Nephron progenitor cell (in vitro differentiated cells): ENCODE results near the gene EPS8.

Experiments used
- DNase-seq: peaks from one replicate; pipeline ENCODE4 v3.0.0; 2021
- H3K27ac Mint-ChIP-seq: 2 replicates; pipeline ENCODE4 v1.8.0; 2021; ENCODE audit warnings: mild to moderate bottlenecking, moderate library complexity, mixed read lengths
- H3K27me3 Mint-ChIP-seq: 2 replicates; pipeline ENCODE4 v1.8.0; 2021; ENCODE audit warnings: mild to moderate bottlenecking, low read depth, mixed read lengths; ENCODE audit not compliant: poor library complexity
- H3K36me3 Mint-ChIP-seq: 2 replicates; pipeline ENCODE4 v1.8.0; 2021; ENCODE audit warnings: low read depth, mixed read lengths
- H3K4me1 Mint-ChIP-seq: 2 replicates; pipeline ENCODE4 v1.8.0; 2021; ENCODE audit warnings: mixed read lengths
- H3K4me3 Mint-ChIP-seq: 2 replicates; pipeline ENCODE4 v1.8.0; 2021; ENCODE audit warnings: mild to moderate bottlenecking, moderate library complexity, mixed read lengths
- H3K9me3 Mint-ChIP-seq: 2 replicates; pipeline ENCODE4 v1.8.0; 2021; ENCODE audit warnings: mild to moderate bottlenecking, moderate library complexity, mixed read lengths
- TF ChIP-seq, protein P1 (sequence below): fragments of 200-600 bp; sonication (generic); IDR thresholded peaks from 2 replicates; pipeline ENCODE4 v1.5.0; 2021; ENCODE audit warnings: antibody characterized with exemption

EPS8 gene

DNA sequence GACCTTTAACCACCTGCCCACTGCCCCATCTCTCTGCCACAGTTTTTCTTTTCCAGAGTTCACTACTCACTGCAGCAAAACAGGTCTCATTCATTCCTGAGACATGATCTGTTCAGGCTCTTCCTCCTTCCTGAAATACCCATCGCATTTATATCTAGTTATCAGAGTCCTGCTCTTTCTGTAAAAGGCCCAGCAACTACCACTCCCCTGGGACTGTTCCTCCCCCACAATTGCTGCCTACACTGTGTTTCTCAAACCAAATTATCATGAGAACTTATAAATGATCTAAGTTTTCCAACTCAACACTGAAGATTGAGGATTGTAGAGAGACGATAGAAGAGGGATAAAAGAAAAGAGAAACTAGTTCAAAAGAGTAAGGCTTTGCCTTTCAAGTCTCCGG lies 40.8 kb upstream of the EPS8 start:
- H3K36me3 Mint-ChIP-seq, result no peaks in the 10 kb centered on the region
- H3K4me3 Mint-ChIP-seq, result no peak overlapping the region
- no peak for DNase-seq
- no peaks in the 10 kb centered on the region for H3K4me1 Mint-ChIP-seq
- H3K27me3 Mint-ChIP-seq, result no peaks in the 10 kb centered on the region
- H3K9me3 Mint-ChIP-seq, result no peaks in the 10 kb centered on the region
- TF ChIP-seq, protein P1, sequence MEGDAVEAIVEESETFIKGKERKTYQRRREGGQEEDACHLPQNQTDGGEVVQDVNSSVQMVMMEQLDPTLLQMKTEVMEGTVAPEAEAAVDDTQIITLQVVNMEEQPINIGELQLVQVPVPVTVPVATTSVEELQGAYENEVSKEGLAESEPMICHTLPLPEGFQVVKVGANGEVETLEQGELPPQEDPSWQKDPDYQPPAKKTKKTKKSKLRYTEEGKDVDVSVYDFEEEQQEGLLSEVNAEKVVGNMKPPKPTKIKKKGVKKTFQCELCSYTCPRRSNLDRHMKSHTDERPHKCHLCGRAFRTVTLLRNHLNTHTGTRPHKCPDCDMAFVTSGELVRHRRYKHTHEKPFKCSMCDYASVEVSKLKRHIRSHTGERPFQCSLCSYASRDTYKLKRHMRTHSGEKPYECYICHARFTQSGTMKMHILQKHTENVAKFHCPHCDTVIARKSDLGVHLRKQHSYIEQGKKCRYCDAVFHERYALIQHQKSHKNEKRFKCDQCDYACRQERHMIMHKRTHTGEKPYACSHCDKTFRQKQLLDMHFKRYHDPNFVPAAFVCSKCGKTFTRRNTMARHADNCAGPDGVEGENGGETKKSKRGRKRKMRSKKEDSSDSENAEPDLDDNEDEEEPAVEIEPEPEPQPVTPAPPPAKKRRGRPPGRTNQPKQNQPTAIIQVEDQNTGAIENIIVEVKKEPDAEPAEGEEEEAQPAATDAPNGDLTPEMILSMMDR, result no peak
- H3K27ac Mint-ChIP-seq, result no peak overlapping the region

DNA sequence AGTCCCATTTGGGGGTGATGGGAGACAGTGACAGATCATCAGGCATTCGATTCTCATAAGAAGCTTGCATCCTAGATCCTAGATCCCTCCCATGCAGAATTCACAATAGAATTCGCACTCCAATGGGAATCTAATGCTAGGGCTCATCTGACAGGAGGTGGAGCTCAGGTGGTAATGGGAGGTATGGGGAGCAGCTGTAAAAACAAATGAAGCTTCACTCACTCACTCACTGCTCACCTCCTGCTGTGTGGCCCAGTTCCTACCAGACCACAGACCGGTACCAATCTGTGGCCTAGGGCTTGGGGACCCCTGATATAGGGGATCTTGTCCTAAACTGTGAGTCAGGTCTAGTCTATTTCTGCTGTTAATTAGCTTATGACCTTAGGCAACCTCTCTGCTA lies 40.1 kb upstream of the EPS8 start:
- no peak for DNase-seq
- H3K27me3 Mint-ChIP-seq, result no peaks in the 10 kb centered on the region
- H3K4me3 Mint-ChIP-seq, result no peak overlapping the region
- TF ChIP-seq, protein P1, result no peak
- no peaks in the 10 kb centered on the region for H3K9me3 Mint-ChIP-seq
- H3K4me1 Mint-ChIP-seq, result no peaks in the 10 kb centered on the region
- no peaks in the 10 kb centered on the region for H3K36me3 Mint-ChIP-seq
- H3K27ac Mint-ChIP-seq, result no peak overlapping the region

DNA sequence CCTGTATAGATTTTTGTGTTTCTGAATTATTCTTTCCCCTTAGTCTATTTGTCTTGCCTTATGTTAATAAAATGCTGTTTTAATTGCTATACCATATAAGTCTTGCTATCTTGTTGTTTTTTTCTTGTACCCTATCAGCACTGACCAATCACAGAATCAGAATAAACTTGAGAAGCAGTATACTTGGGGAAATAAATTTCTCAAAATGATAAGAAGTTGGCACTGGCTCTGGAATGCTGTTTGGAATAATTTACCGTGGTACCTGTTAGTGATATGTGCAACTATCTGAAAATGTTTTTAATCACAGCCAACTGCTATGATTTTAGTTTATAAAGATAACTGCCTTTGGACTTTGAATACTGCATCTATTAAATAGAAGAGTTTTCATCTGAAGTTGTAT lies 37.9 kb upstream of the EPS8 start:
- no peaks in the 10 kb centered on the region for H3K9me3 Mint-ChIP-seq
- no peak for DNase-seq
- TF ChIP-seq, protein P1, result no peak
- no peaks in the 10 kb centered on the region for H3K4me1 Mint-ChIP-seq
- no peaks in the 10 kb centered on the region for H3K27me3 Mint-ChIP-seq
- H3K27ac Mint-ChIP-seq, result no peak overlapping the region
- no peaks in the 10 kb centered on the region for H3K36me3 Mint-ChIP-seq
- H3K4me3 Mint-ChIP-seq, result no peak overlapping the region

DNA sequence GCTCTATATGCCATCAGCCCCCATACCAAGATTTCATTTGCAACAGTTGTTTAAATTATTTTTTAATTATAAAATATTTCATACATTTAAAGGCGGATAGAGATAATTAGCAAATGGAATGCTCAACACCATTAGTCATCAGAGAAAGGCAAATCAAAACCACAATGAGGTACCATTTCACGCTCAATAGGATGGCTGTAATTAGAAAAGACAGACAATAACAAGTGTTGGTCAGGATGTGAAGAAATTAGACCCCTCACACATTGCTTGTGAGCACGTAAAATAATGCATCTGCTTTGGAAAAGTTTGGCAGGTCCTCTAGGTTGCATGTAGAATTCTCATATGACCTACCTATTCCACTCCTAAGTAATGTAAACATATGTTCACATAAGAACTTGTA lies 35.3 kb upstream of the EPS8 start:
- Mint-ChIP-seq H3K27me3 (no peaks in the 10 kb centered on the region), H3K27ac (no peak overlapping the region)

DNA sequence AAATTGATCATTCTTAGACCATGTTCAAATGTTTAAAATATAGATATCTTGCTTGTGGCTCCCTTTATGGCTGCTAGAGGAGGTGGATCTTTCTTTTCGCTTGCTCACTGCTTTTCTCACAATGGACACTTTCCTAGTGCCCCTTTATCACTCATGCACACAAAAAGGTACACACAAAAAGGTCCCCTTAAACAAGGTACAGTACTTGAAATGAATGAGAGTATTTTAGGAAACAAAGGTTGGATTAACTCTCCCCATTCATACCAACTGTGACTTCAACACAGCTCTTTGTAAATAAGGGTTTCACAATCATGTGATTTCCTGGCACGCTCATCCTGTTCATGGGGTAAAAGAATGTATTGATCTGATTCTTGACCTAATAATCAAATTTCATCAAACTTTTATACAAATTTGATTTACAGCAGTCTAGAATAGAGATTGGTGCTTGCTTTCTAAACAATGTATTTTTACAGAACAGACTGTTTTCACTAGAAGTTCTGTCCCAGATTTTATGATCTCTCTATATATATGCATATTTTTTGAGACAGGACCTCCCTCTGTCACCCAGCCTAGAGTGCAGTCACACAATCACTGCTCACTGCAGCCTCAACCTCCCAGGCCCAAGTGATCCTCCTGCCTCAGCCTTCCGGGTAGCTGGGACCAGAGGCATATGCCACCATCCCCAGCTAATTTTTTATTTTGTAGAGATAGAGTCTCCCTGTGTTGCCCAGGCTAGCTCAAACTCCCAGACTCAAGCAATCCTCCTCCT lies 34.4 kb upstream of the EPS8 start:
- H3K9me3 Mint-ChIP-seq, result no peaks in the 10 kb centered on the region
- H3K27me3 Mint-ChIP-seq, result no peaks in the 10 kb centered on the region
- peaks cover 8% of the 10 kb centered on the region for H3K4me1 Mint-ChIP-seq
- no peaks in the 10 kb centered on the region for H3K36me3 Mint-ChIP-seq
- TF ChIP-seq, protein P1, result no peak
- H3K4me3 Mint-ChIP-seq, result no peak overlapping the region
- H3K27ac Mint-ChIP-seq, result no peak overlapping the region
- DNase-seq, result no peak

More for the DNA sequence above, 35.3 kb upstream of the EPS8 start:
- Mint-ChIP-seq H3K4me3 (no peak overlapping the region), H3K36me3 (no peaks in the 10 kb centered on the region), H3K9me3 (no peaks in the 10 kb centered on the region), H3K4me1 (peaks cover 8% of the 10 kb centered on the region)
- no peak for DNase-seq
- TF ChIP-seq, protein P1, result no peak
